Left kidney (tissue), 2 donors: ENCODE results near the gene DIPK1B. TPM values are rescaled to one million over a fixed set of nuclear protein-coding genes. Genes with fewer than 3 reads are reported as not detected.

Experiments used
- DNase-seq: peaks from one replicate; pipeline ENCODE4 v3.0.0-alpha.2; 2013
- polyA plus RNA-seq: library from polyadenylated mRNA; unstranded; fragments of 120-200 nt; gene quantifications from one replicate; pipeline ENCODE4 v1.2.1, GENCODE V29; 2013; ENCODE audit not compliant: insufficient read length

DIPK1B gene
- polyA plus RNA-seq, 1 donor: 27.6 TPM

DNA sequence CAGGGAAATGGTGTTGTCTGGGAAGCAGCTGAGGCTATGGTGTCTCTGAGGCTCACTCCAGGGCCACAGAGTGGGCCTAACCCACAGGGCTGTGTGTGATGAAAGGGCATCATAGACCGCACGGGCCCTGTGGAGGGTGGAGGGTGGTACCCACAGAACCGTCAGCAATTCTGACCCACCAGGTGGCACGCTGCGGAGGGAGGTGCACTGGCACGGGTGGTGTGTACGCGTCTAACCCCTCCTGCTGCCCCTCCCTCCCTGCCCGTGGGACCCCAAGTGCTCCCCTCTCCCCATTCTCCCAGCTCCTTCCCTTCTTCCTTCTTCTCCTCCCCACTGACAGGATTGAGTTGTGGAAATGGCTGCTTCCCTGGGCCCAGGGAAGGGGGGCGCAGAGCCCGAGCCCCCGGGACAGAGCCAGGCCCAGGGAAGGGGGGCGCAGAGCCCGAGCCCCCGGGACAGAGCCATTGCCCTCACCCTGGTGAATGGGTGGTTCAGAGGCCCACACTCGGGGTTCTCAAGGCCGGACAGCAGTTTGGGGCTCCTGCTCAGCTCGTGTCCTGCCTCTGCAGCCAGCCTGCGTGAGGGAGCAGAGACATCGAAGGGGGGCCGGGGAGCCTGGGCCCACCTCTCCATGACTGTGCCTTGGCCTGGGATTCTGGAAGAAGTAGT, 23.6 kb downstream of the DIPK1B start:
- no peak for DNase-seq

DNA sequence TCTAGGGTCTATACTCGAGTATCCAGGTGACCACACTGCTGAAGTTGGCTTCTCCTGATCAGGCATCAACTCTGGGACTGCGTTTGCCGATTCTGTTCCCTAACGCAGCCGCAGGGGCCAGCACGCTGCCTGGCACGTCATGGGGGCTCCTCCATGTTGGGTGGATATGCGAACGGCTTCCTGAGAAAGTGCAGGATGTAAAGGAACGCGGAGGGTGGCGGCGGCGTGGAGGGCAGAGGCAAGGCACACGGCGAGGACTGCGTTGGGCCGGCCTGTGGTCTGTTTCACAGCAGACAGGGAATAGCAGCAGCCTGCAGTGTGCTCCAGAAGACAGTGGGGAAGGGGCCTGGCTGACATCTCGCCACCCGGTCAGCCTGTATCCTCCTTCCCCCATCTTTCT, 26.6 kb downstream of the DIPK1B start:
- no peak for DNase-seq

DNA sequence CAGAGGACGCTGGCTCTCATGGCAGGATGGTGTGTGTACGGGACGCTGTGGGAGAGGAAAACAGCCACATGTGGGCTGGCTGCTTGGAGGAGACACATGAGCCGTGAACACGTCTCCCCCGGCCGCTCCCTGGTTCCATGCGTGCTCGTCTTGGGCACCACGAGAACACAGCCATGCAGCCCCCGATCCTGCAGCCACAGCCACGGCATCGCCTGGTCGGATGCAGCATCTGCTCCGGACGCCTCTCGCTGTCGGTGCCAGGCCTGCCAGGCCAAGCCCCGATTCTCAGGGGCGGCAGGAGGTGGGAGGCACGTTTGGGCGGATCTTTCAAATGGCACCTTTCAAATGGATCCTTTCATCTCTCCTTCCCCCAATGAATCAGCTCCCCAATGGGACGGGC, 27.1 kb downstream of the DIPK1B start:
- DNase-seq: no peak

DNA sequence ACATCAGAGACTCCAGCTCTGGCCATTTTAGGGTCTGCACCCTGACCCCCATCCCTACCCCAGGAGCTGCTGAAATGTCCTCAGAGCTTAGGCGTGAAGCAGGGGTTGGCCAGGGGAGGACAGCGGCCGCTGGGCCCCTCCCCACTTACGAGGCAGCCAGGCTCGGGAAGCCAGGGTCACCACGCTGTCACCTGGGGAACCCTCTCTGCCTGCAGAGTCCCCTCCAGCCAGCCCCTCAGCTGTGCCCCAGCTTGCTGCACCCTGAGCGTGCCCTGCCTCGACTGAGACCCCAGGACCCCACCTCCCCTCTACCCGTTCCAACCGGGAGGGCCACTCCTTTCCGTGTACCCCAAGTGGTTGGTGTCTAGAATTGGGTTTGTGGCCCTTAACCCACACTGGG, 27.7 kb downstream of the DIPK1B start:
- DNase-seq: no peak

DNA sequence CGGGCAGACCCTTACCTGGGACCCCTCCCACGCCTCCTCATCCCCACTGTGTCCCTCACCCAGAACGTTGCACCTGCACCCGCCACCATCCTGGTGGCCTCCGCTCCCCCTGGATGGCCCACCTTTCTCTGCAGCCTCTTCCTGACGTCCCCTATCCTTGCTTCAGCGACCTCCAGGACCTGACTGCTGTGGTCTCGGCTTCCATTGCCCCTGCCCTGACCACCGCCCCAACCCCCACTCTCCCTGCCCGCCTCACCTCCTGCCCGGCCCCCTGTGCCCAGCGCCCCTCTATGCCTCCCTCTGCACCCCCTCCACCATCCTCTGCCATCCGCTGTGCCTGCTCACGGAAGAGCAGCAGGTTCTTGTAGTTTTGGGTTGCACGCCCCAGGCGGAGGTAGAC, 28.1 kb downstream of the DIPK1B start:
- DNase-seq: no peak

DNA sequence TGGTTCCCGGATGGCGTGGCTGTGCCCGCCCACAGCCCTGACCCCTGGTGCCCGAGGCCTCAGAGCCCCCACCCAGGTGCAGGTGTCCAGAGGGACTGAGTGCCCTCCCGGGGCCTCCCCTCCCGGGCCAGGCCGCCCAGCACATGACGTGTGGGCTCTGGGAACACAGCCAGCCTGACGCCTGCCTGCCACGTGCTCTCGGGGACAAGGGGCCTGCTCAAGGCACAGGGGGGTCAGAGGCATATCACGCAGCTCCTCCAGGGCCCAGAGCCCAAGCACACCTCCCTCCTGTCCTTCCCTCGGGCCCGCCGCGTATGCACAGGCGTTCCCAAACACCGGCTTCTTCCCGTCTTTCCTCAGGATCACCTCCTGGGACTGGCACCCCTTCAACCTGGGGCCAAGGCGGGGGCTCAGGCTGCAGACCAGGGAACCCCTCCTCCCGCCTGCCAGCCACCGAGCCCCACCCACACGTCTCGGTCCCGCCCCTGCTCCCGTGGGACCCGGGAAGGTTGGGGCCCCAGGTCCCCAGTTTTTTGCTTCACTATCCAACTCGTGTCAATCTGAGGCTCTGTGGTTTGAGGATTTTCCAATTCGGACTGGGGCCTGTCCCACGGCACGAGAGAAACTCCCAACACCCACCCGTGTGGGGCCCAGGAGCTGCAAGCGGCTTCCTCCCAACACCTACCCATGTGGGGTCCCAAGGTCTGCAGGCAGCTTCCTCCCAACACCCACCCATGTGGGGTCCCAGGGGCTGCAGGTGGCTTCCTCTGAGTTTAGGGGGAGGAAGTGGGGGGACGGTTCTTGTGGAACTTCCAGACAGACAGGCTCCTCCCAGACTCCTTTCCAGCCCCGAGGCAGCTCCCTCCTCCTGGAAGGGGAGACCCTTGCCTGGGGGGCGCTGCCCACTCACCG, 28.9 kb downstream of the DIPK1B start:
- no peak for DNase-seq

DNA sequence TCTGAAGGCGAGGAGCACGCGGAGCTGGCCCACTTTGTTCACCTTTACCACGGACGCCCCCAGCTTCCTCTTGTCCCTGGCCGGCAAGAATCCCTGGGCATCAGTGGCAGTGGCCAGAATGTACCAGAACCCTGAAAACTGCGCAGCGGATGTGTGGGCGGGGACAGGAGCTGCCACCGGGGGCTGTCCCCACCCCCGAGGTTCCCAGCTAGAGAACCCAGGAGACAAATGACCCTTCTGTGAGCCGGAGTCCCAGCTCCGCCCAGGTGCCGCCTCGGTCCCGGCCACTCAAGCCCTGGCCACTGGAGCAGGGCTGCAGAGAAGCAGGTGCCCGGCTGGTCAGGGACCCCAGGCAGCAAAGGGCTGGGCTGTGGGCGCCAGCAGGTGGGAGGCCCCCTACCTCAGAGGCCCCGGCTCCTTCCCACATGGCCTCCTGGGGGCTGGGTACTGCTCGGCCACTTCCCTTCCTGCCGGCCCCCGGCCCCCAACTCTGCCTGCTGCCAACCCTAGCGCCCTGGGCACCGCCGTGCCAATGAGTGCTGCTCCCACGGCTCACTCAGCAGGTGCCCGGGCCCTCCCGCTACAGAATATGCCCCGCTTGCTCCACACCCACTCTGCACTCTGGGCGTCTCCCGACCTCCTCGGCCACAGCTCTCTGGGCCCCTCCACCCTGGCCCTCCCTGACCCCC, 29.7 kb downstream of the DIPK1B start:
- DNase-seq: no peak

DNA sequence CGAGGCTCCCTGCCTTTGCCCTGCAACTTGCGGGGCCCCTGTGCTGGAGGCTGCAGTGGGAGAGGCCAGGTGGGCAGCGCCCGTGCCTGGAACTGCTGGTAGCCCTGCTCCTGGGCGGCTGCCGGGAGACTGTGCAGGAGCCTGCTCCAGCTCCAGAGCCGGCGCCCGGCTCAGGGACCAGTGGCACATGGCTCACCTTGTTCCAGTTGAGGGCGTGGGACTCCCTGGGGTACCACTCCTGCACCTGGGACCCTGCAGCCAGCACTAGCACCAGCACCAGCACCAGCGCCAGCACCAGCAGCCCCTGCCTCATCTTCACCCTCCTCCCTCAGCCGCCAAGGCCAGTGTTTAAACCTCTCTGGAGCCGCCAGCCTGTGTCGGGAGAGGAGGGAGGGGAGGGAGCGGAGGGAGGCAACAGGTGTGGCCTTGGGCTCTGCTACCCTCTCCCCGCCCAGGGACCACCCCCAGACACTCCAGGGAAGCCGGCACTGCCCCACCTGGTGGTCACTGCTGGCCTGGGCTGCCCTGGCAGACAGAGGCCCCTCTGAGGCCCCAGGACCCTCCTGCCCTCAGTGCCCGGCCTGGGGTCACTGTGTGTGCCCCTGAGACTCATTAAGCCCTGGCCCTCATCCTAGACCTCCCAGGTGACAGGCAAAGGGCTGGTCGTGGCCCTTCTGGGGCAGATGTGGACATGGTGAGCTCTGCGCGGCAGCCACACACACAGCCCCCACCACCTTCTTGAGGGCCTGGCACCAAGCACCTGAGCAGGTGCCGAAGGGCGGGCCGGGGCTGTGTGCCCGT, 30.4 kb downstream of the DIPK1B start, which contains the start of gene LCN10:
LCN10 (minus strand) TSS at position 350 of the 801 bp plus-strand sequence; CDS start at position 313, 37 bp downstream.
- DNase-seq: peak; percentile 72

DNA sequence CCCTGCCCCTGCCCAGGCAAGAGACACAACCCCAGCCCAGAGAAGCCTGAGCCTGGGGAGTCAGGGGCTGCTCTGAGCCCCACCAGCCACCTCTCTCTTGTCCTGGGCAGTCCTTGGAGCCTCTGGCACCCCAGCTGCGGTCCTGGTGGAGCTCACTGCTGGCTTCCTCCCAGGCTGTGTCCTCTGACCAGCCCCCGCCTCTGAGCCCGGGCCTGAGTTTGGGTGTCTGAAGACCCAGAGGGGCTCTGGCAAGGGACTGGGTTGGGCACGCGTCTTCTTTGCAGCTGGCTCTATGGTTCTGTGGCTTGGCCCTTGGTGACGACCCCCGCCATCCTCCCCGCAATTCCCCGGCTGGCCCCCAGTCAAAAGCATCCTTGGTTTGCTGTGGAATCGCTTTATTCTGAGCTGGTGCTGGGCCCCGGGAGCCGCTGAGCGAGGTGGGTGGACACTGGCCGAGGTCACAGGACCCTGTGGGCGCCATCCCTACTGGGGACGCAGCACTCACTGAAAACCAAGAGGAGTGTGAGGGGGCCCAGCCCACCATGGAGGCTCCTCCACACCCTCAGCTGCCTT, 31.4 kb downstream of the DIPK1B start:
- DNase-seq: no peak

DNA sequence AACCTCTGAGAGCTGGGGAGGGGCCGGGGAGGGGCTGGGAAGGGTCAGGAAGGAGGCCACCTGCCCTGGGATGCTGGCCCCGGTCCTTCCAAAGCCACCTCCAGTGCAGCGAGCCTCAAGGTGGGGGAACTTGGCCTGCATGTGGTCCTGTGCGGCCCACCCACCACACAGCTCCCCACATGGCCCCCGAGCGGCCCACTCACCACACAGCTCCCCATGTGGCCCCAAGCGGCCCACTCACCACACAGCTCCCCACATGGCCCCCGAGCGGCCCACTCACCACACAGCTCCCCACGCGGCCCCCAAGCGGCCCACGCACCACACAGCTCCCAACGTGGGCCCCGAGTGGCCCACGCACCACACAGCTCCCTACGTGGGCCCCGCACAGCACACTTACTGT, 32.4 kb downstream of the DIPK1B start:
- no peak for DNase-seq

DNA sequence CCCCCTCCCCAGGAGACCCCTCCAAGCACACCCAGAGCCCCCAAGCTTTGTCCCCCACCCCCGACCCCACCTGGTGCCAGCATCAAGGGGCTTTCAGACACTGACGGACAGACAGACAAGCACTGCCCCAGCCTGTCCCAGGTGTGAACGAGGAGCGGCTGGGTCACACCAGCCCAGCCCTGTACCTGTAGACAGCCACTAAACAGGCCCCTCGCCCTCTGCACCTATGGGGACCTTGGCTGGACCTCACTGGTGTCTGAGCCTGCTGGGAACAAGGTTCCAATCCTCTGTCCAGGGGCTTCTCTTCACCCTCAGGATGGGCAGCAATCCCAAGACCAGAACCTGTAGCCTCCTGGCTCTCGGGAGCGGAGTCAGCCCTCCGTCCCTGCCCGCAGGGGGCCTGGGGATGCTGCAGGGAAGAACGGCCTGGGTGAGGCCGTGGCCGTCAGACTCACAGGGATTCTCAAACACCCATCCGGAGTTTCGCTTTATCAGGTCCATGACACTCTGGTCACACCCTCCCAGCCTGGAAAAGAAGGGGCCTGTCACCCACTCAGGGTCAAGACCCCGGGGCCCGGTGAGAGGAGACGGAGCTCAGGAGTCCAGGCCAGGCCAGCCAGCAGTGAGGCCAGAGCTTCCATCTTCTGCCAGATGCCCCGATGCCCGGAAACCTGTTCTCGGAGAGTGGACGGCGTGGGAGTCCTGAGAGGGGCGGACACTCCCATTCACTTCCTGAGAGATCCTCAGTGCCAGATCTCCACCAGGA, 33.2 kb downstream of the DIPK1B start:
- DNase-seq: no peak

DNA sequence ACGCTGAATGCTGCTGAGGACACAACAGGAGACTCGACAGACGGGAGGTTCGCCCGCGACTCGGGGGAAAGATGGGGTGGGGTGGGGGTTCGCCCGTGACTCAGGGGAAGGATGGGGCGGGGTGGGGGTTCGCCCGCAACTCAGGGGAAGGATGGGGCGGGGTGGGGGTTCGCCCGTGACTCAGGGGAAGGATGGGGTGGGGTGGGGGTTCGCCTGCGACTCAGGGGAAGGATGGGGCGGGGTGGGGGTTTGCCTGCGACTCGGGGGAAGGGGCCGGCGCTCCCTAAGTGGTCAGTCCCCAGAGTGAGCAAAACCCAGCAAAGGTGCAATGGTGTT, 33.8 kb downstream of the DIPK1B start:
- DNase-seq: no peak

DNA sequence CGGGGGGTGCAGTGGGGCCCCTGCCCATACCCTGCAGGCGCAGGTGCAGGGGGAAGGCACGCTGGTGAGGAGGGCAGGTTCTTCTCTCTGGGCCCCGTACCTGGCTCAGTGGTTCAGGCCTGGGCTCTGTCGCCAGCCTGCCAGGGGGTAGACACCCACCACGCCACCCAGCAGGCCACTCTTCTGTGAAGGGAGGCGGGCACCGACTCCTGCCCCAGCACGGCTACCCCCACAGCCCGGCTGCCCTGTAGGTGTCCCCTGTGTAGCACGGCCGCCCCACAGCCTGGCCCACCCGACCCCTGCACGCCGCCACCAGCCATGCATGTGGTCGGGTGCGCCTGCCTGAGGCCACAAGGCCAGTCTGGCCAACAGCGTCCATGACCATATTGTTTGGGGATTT, 34.2 kb downstream of the DIPK1B start:
- no peak for DNase-seq

DNA sequence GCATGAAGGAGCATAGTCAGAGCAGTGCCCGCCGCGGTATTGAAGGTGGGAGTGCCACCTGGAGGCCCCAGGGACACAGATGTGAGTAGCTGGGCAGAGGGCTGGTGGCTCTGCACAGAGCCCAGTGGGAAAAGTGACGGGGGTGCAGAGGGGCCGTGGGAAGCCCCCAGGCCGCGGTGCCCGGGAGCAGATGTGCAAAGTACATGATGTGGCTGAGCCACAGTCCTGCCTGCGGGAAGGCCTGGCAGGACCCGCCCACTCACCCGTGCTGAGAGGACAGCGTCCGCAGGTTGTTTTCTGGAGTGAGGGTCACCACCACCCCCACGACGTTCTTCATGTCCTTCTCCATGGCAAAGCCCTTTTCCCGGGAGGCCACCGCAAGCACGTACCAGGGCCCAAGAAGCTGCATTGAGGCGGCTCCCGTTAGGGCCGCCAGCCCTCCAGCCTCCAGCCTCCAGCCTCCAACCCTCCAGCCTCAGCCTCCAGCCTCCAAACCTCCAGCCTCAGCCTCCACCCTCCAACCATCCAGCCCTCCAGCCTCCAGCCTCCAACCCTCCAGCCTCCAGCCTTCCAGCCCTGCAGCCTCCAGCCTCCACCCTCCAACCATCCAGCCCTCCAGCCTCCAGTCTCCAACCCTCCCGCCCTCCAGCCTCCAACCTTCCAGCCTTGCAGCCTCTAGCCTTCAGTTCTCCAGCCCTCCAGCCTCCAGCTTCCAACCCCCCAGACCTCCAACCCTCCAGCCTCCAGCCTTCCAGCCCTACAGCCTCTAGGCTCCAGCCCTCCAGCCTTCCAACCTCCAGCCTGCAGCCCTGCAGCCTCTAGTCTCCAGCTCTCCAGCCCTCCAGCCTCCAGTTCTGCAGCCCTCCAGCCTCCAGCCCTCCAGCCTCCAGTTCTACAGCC, 35.0 kb downstream of the DIPK1B start:
- no peak for DNase-seq

DNA sequence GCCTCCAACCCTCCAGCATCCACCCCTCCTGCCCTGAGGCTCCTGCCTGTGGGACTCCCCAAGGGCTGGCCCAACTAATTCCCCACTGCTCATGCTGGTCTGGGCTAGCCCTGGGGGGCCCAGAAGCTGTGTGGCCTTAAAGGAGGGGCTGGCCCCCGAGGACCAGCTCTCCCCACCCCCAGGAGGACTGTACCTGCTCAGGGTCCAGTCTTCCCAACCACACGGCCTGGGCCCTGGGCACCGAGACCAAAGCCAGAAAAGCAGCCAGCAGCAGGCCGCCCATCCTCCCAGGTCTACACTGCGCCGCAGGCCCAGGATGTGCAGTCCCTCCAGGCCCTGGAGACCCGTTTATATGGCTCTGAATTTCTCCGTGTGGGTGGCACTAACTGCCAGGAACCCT, 35.8 kb downstream of the DIPK1B start, which contains the start of gene LCN6:
LCN6 (minus strand) TSS at position 325 of the 400 bp plus-strand sequence; CDS start at position 283, 42 bp downstream.
- DNase-seq: no peak

DNA sequence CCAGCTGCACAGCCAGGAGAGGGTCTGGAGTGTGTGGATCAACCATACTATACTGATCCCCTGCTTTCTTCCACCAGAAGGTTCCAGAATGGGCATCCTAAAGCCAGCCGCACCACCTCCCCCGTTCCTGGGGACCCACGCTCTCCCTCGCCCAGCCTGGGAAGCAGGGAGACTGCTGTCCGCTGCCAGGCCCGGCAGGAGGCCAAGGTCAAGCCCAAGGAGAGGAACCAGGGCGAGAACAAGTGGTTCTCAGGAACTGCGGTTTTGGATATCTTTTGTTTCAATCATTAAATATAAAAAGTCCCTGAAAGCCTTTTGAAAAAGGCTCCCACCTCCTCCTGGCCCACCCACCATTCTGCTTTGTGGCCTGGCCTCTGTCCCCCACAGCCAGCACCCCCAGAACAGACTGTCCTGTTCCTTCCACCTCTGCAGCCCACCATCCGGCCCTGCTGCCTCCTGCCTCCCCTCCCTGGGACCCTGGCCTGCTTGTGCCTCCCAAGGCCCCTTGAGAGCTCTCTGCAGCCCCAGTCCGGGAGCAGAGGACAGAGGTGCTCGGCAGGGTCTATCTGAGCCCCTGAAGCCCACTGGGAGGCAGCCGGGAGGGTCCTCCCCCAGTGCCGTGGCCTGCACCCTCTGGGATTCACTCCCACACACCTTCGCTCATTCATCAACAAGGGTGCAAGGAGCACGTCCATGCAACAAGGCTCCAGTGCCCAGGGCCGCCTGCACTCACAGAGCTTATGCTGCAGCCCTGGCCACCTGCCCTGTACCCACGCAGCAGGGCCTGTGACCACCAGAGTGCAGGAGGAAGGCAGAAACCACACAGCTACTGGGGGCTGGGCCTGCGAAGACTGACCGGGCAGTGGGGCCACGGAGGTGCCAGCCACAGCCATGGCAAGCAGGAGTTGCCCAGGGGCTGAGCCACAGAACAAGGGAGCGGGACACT, 36.6 kb downstream of the DIPK1B start:
- DNase-seq: no peak

DNA sequence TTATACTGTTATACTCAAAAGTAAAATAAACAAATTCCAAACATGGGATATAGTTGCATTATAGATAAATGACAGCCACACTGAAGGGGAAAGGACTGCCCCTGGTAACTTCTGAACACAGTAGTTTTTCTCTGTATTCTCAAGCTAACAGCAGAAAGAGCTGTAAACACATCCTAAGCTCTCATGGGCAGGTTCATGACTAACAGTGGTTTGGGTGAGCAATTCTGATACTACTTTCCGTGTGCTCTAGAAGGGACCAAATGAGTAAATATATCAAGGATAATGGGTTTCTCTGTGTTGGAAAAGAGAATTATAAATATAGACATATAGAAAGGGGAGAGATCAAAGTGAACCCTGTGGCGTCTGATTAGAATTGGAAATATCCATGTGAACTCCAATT, 38.2 kb downstream of the DIPK1B start:
- no peak for DNase-seq

DNA sequence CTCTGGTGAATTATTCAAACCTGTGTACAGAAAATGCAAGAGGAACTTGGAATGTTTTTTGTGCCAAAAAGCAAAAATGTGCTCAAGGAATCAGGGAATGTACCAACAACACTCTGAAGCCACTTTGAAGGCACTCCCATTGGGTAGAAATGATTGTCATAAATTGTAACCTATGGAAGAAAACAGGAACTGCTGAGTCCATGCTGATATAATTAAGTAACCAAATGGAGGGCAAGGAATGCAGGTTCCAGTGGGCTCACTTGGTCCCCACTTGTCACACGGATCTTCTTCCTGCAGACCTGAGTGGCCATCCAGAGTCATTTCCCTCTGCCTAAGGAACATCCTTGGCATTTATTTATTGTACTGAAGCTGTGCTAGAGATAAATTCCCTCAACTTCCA, 38.9 kb downstream of the DIPK1B start:
- DNase-seq: no peak

DNA sequence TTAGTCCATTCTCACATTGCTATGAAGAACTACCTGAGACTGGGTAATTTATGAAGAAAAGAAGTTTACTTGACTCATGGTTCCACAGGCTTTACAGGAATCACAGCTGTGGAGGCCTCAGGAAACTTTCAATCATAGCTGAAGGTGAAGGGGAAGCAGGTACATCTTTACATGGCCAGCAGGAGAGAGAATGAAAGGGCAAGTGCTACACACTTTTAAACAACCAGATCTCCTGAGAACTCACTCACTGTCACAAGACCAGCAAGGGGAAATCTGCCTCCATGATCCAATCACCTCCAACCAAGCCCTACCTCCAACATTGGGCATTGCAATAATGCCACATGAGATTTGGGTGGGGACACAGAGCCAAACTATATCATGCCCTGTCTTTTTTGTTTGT, 39.4 kb downstream of the DIPK1B start:
- no peak for DNase-seq
